HG03354 (cell line): Measurements from ENCODE around the gene PTPRE.

Experiments
- ATAC-seq: cut with Tn5 transposase; IDR thresholded peaks from one replicate; pipeline ENCODE4 v1.9.1; 2021; ENCODE audit warnings: mild to moderate bottlenecking; ENCODE audit not compliant: unreplicated experiment, poor library complexity, severe bottlenecking

Gene PTPRE

GRCh38 chr10:127921753-127922145 is 14.8 kb downstream of the PTPRE start:
- no peak for ATAC-seq

- ATAC-seq, result no peak
Measured at GRCh38 chr10:127922206-127922605, 15.3 kb downstream of the PTPRE start.

GRCh38 chr10:127922675-127923366 is 15.9 kb downstream of the PTPRE start:
- no peak for ATAC-seq

GRCh38 chr10:127923646-127924045 is 16.7 kb downstream of the PTPRE start:
- no peak for ATAC-seq

- no peak for ATAC-seq
Measured at GRCh38 chr10:127925471-127926207, 18.7 kb downstream of the PTPRE start.

GRCh38 chr10:127926455-127926854 is 19.6 kb downstream of the PTPRE start:
- no peak for ATAC-seq

- ATAC-seq, result no peak
Measured at GRCh38 chr10:127928021-127928806, 21.3 kb downstream of the PTPRE start.

GRCh38 chr10:127932521-127933270 is 25.8 kb downstream of the PTPRE start:
- no peak for ATAC-seq

GRCh38 chr10:127933271-127933670 is 26.4 kb downstream of the PTPRE start:
- no peak for ATAC-seq

- no peak for ATAC-seq
Measured at GRCh38 chr10:127934383-127934782, 27.5 kb downstream of the PTPRE start.

- no peak for ATAC-seq
Measured at GRCh38 chr10:127935071-127935561, 28.2 kb downstream of the PTPRE start.

GRCh38 chr10:127937069-127937468 is 30.2 kb downstream of the PTPRE start:
- ATAC-seq, result no peak

GRCh38 chr10:127937915-127938463 is 31.1 kb downstream of the PTPRE start:
- ATAC-seq, result no peak

- no peak for ATAC-seq
Measured at GRCh38 chr10:127939786-127940330, 33.0 kb downstream of the PTPRE start.

- ATAC-seq, result no peak
Measured at GRCh38 chr10:127940866-127941640, 34.1 kb downstream of the PTPRE start.

- no peak for ATAC-seq
Measured at GRCh38 chr10:127942811-127943210, 35.9 kb downstream of the PTPRE start.

- ATAC-seq, result no peak
Measured at GRCh38 chr10:127943336-127943910, 36.5 kb downstream of the PTPRE start.

GRCh38 chr10:127944256-127944655 is 37.4 kb downstream of the PTPRE start:
- no peak for ATAC-seq
